Measurements from ENCODE around the gene PLOD2. TPM values are rescaled to one million over a fixed set of nuclear protein-coding genes. Genes with fewer than 3 reads are reported as not detected.

PLOD2 gene
- total and polyA plus RNA-seq, 4 donors, result 18.6 to 57.0 (median 24.3) TPM

GRCh38 chr3:146164506-146164905, 3.5 kb upstream of the PLOD2 start:
- Histone ChIP-seq H3K4me3 (ENCODE audit: low read depth in 1 of 3, low read length in 3 of 3) (no peak overlapping the region), H3K4me1 (ENCODE audit: control insufficient read depth in 4 of 4, insufficient read depth in 4 of 4, low read length in 3 of 4) (peaks cover 3 to 48% (median 11%) of the 10 kb centered on the region in 4 donors), H3K27ac (ENCODE audit: low read depth in 1 of 2, low read length in 2 of 2) (peak overlapping the region in 1 of 2 donors; percentile 97), H3K36me3 (ENCODE audit: control insufficient read depth in 4 of 4, insufficient read depth in 3 of 4, low read depth in 1 of 4, low read length in 3 of 4) (no peaks in the 10 kb centered on the region), H3K9me3 (ENCODE audit: control insufficient read depth in 4 of 4, low read length in 3 of 4) (no peaks in the 10 kb centered on the region), H3K9ac (ENCODE audit: low read depth in 1 of 2, low read length in 2 of 2) (no peak overlapping the region), H3K27me3 (ENCODE audit: control insufficient read depth in 4 of 4, insufficient read depth in 4 of 4, low read length in 3 of 4) (no peaks in the 10 kb centered on the region)
- no peak for TF ChIP-seq EGR1 (IDR thresholded peaks at IDR 0.05; ENCODE audit: low read depth in 2 of 2)
- TF ChIP-seq RXRA (IDR thresholded peaks at IDR 0.05), result no peak
- TF ChIP-seq CTCF (IDR thresholded peaks at IDR 0.05; ENCODE audit: low read depth, low read length, missing input control), result no peak
- no peak for TF ChIP-seq ATF3 (IDR thresholded peaks at IDR 0.05)
- no peak for TF ChIP-seq REST (IDR thresholded peaks at IDR 0.05)
- TF ChIP-seq JUND (IDR thresholded peaks at IDR 0.05), result no peak
- TF ChIP-seq ZBTB33 (IDR thresholded peaks at IDR 0.05), result no peak
- no peak for TF ChIP-seq HNF4G (IDR thresholded peaks at IDR 0.05)
- no peak for TF ChIP-seq FOXA1 (IDR thresholded peaks at IDR 0.05)
- no peak for TF ChIP-seq MAX (IDR thresholded peaks at IDR 0.05)
- TF ChIP-seq HNF4A (conservative IDR thresholded peaks at IDR 0.05), result no peak
- TF ChIP-seq FOXA2 (IDR thresholded peaks at IDR 0.05), result no peak
- no peak for TF ChIP-seq TAF1 (conservative IDR thresholded peaks at IDR 0.05)
- no peak for TF ChIP-seq NR2F2 (IDR thresholded peaks at IDR 0.05)
- no peak for DNase-seq (ENCODE audit: low spot score)

GRCh38 chr3:146164071-146164470, 3.1 kb upstream of the PLOD2 start:
- H3K36me3 ChIP-seq (ENCODE audit: control insufficient read depth in 4 of 4, insufficient read depth in 3 of 4, low read depth in 1 of 4, low read length in 3 of 4), result no peaks in the 10 kb centered on the region
- H3K27ac ChIP-seq (ENCODE audit: low read depth in 1 of 2, low read length in 2 of 2), result peak overlapping the region; percentile 75 to 97
- DNase-seq (ENCODE audit: low spot score), result no peak
- no peak overlapping the region for H3K9ac ChIP-seq (ENCODE audit: low read depth in 1 of 2, low read length in 2 of 2)
- TF ChIP-seq JUND (IDR thresholded peaks at IDR 0.05), result no peak
- TF ChIP-seq HNF4G (IDR thresholded peaks at IDR 0.05), result no peak
- H3K9me3 ChIP-seq (ENCODE audit: control insufficient read depth in 4 of 4, low read length in 3 of 4), result no peaks in the 10 kb centered on the region
- no peak overlapping the region for H3K4me3 ChIP-seq (ENCODE audit: low read depth in 1 of 3, low read length in 3 of 3)
- no peaks in the 10 kb centered on the region for H3K27me3 ChIP-seq (ENCODE audit: control insufficient read depth in 4 of 4, insufficient read depth in 4 of 4, low read length in 3 of 4)
- peaks cover 3 to 50% (median 11%) of the 10 kb centered on the region in 4 donors for H3K4me1 ChIP-seq (ENCODE audit: control insufficient read depth in 4 of 4, insufficient read depth in 4 of 4, low read length in 3 of 4)

Measured in liver (tissue), 9 donors.